ENCODE results near the gene WDSUB1. TPM values are rescaled to one million over a fixed set of nuclear protein-coding genes. Genes with fewer than 3 reads are reported as not detected.
A peak's percentile ranks its signal among the peaks of the same experiment; 100 is the strongest.

The WDSUB1 gene
- total RNA-seq, 1 donor from 2014 or later = 7.1 TPM

GRCh38 chr2:159256159-159256558 lies 30.3 kb downstream of the WDSUB1 start:
- no peaks in the 10 kb centered on the region for H3K27me3 Mint-ChIP-seq (ENCODE audit: low read depth)

DNA sequence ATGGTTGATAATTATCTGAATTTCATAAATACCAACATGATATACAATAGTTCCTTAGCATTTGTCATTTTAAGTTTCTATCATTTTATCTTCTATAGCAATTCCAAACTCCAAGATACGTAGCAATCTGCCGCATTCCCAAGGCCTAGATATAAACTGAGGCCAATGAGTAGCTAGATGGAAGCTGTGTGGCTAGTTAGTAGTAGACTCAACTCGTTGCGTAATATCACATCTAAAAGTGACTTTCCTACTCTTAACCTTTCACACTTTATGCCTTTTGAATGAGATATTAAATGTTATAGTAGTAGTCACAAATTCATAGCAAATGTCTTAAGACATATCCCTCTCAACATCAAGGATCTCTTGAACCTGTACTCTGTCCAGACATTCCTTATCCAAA lies 33.6 kb downstream of the WDSUB1 start:
- peaks cover 7% of the 10 kb centered on the region for H3K36me3 Mint-ChIP-seq (ENCODE audit: low read depth)
- no peaks in the 10 kb centered on the region for H3K4me1 Mint-ChIP-seq (ENCODE audit: low read depth)
- H3K4me3 Mint-ChIP-seq (ENCODE audit: low read depth) = no peak overlapping the region
- no peak overlapping the region for H3K27ac Mint-ChIP-seq
- no peak for DNase-seq (ENCODE audit: low spot score)
- intact Hi-C loops (cut with micrococcal nuclease) = no loop called here
- H3K27me3 Mint-ChIP-seq (ENCODE audit: low read depth) = no peaks in the 10 kb centered on the region
- no peaks in the 10 kb centered on the region for H3K9me3 Mint-ChIP-seq

More at GRCh38 chr2:159256159-159256558, 30.3 kb downstream of the WDSUB1 start:
- no peak overlapping the region for H3K27ac Mint-ChIP-seq
- intact Hi-C loops (cut with micrococcal nuclease) = no loop called here
- H3K36me3 Mint-ChIP-seq (ENCODE audit: low read depth) = peaks cover 7% of the 10 kb centered on the region
- DNase-seq (ENCODE audit: low spot score) = no peak
- no peaks in the 10 kb centered on the region for H3K9me3 Mint-ChIP-seq
- no peaks in the 10 kb centered on the region for H3K4me1 Mint-ChIP-seq (ENCODE audit: low read depth)
- H3K4me3 Mint-ChIP-seq (ENCODE audit: low read depth) = no peak overlapping the region

DNA sequence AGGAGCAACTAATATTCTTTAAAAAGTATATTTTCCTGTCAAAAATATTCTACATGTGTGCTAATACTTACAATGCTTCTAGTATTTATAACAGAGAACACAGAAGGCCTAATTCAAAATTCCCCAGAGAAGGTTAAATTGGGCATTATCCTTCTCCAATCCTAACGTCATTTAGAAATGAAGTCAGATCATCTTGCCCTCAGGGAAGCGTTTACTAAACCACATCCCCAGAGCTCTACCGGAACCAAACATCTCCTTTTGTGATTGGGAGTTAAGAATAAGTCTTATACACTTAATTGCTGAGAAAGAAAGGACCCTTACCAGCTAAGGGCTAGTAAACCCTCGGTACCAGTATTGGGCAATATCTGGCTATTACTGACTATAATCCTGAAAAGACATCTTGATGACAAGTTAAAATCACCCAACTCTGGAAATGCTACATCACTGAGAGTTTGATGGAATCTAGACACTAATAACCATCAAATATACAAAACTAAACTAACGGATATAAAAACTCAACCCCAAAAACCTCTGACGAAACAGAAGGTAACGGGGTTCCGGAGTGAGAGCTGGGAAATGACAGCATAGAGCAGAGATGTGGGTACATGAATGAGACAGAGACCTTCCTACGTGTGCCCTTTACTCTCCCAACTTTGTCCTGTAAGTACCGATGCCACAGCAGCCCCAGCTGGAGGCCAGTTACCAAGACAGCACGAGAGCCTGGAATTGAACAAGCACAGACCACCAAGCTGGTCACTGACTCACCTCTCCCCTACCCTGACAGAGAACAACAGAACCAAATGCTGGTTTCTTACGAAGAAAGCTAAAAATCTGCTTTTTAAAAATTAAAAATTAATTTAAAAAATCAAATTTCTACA lies 35.0 kb downstream of the WDSUB1 start:
- Mint-ChIP-seq H3K4me1 (ENCODE audit: low read depth) (no peaks in the 10 kb centered on the region), H3K27me3 (ENCODE audit: low read depth) (no peaks in the 10 kb centered on the region), H3K9me3 (peaks cover 6% of the 10 kb centered on the region), H3K27ac (no peak overlapping the region), H3K36me3 (ENCODE audit: low read depth) (peaks cover 15% of the 10 kb centered on the region), H3K4me3 (ENCODE audit: low read depth) (no peak overlapping the region)
- no peak for DNase-seq (ENCODE audit: low spot score)
- intact Hi-C loops (cut with micrococcal nuclease) = no loop called here

GRCh38 chr2:159249990-159250715 lies 36.4 kb downstream of the WDSUB1 start:
- no peaks in the 10 kb centered on the region for H3K4me1 Mint-ChIP-seq (ENCODE audit: low read depth)
- H3K27ac Mint-ChIP-seq = no peak overlapping the region
- no peak overlapping the region for H3K4me3 Mint-ChIP-seq (ENCODE audit: low read depth)
- H3K27me3 Mint-ChIP-seq (ENCODE audit: low read depth) = no peaks in the 10 kb centered on the region
- peaks cover 14% of the 10 kb centered on the region for H3K9me3 Mint-ChIP-seq
- peaks cover 23% of the 10 kb centered on the region for H3K36me3 Mint-ChIP-seq (ENCODE audit: low read depth)
- intact Hi-C loops (cut with micrococcal nuclease) = no loop called here
- no peak for DNase-seq (ENCODE audit: low spot score)

GRCh38 chr2:159246325-159246988 lies 40.0 kb downstream of the WDSUB1 start:
- Mint-ChIP-seq H3K27ac (no peak overlapping the region), H3K27me3 (ENCODE audit: low read depth) (no peaks in the 10 kb centered on the region), H3K9me3 (peaks cover 14% of the 10 kb centered on the region), H3K4me1 (ENCODE audit: low read depth) (no peaks in the 10 kb centered on the region), H3K36me3 (ENCODE audit: low read depth) (peaks cover 24% of the 10 kb centered on the region), H3K4me3 (ENCODE audit: low read depth) (no peak overlapping the region)
- DNase-seq (ENCODE audit: low spot score) = no peak
- intact Hi-C loops (cut with micrococcal nuclease) = no loop called here

- Mint-ChIP-seq H3K27me3 (ENCODE audit: low read depth) (no peaks in the 10 kb centered on the region), H3K4me3 (ENCODE audit: low read depth) (no peak overlapping the region), H3K36me3 (ENCODE audit: low read depth) (peaks cover 24% of the 10 kb centered on the region), H3K27ac (no peak overlapping the region), H3K9me3 (peaks cover 14% of the 10 kb centered on the region), H3K4me1 (ENCODE audit: low read depth) (no peaks in the 10 kb centered on the region)
- no peak for DNase-seq (ENCODE audit: low spot score)
- intact Hi-C loops (cut with micrococcal nuclease) = no loop called here
Observed at GRCh38 chr2:159243529-159243928, 43.0 kb downstream of the WDSUB1 start.

DNA sequence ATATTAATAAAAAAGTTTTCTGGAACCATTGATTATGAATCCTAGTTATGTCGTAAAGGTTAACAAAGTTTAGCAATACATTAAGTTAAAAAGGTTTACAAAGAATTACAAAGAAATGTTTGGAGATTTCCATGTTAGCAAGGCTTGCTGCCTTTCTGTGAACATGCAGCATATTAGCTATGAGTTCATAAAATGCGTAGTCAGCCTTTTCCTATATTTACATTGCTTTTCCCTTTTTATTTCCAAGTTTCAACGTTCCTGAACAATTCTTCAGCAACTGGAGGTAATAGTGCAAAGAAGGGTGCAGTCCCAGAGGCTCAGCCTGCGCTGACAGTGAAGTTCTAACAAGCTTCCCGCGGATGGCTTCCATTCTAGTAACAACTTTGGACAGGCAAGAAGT lies 51.6 kb downstream of the WDSUB1 start:
- no peak overlapping the region for H3K4me3 Mint-ChIP-seq (ENCODE audit: low read depth)

DNA sequence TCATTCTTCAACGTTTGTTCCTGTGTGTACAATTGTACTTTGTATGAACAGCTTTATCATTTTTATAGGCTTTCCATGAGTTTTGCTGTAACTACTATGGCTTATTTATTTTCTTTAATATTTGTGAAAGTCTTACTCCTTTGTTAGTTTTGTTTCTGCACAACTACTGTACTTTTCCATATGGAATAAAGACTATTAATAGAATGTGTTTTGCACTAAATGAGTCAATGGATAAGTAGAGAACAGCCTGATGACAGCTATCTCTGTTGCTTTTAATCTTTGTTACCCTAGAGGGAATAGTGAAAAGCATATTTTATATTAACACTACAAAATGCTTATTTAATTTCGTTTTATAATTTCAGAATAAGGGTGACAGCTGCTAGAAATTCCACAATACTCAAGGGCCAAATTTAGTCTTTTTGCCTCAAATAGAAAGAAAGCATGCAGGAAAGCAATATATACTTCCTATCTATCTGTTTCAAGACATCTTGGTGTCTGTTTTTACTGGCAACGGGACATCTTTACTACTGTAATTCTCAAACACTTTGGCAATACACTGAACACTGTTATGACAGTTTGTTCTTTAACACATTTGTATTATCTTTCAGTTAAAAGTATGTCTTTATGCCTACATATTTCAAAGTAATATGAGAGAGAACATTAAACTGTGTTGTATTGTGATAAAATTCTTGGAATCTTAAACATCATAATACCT lies 53.9 kb downstream of the WDSUB1 start:
- no peaks in the 10 kb centered on the region for H3K9me3 Mint-ChIP-seq
- H3K27ac Mint-ChIP-seq = no peak overlapping the region
- DNase-seq (ENCODE audit: low spot score) = no peak
- no peaks in the 10 kb centered on the region for H3K4me1 Mint-ChIP-seq (ENCODE audit: low read depth)
- H3K36me3 Mint-ChIP-seq (ENCODE audit: low read depth) = no peaks in the 10 kb centered on the region
- H3K4me3 Mint-ChIP-seq (ENCODE audit: low read depth) = no peak overlapping the region
- intact Hi-C loops (cut with micrococcal nuclease) = no loop called here
- H3K27me3 Mint-ChIP-seq (ENCODE audit: low read depth) = no peaks in the 10 kb centered on the region

More for the DNA sequence above, 51.6 kb downstream of the WDSUB1 start:
- intact Hi-C loops (cut with micrococcal nuclease) = no loop called here
- no peak for DNase-seq (ENCODE audit: low spot score)
- Mint-ChIP-seq H3K27ac (no peak overlapping the region), H3K9me3 (no peaks in the 10 kb centered on the region), H3K36me3 (ENCODE audit: low read depth) (no peaks in the 10 kb centered on the region), H3K4me1 (ENCODE audit: low read depth) (no peaks in the 10 kb centered on the region), H3K27me3 (ENCODE audit: low read depth) (no peaks in the 10 kb centered on the region)

DNA sequence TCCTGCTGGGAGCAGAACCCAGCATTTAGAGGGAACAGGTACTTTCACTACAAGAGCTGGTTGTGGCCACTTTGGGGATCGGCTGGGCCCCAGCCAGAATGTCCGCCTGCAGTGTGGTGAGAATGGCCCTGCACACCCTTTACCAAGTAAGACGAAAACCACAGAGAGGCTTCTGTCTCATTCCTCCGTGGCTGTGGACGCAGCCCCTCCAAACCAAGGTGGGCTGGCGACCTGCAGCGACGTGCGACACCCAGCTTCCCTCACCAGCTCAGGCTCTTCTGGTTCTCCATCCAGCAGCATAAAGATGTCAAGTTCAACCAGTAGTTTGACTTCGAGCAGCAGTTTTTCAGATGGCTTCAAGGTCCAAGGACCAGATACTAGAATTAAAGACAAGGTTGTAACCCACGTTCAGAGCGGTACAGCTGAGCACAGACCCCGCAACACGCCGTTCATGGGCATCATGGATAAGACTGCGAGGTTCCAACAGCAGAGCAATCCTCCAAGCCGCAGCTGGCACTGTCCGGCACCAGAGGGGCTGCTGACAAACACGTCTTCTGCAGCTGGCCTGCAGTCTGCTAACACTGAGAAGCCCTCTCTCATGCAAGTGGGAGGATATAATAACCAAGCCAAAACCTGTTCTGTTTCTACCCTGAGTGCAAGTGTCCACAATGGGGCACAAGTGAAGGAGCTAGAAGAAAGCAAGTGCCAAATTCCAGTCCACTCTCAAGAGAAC lies 56.2 kb downstream of the WDSUB1 start:
- Mint-ChIP-seq H3K4me3 (ENCODE audit: low read depth) (no peak overlapping the region), H3K4me1 (ENCODE audit: low read depth) (peaks cover 3% of the 10 kb centered on the region), H3K27me3 (ENCODE audit: low read depth) (no peaks in the 10 kb centered on the region), H3K9me3 (no peaks in the 10 kb centered on the region), H3K36me3 (ENCODE audit: low read depth) (no peaks in the 10 kb centered on the region), H3K27ac (peak overlapping the region; percentile 26)
- intact Hi-C loops (cut with micrococcal nuclease) = no loop called here
- no peak for DNase-seq (ENCODE audit: low spot score)

GRCh38 chr2:159229476-159230144 lies 56.9 kb downstream of the WDSUB1 start:
- no peaks in the 10 kb centered on the region for H3K36me3 Mint-ChIP-seq (ENCODE audit: low read depth)
- H3K9me3 Mint-ChIP-seq = no peaks in the 10 kb centered on the region
- no peak overlapping the region for H3K27ac Mint-ChIP-seq
- H3K4me1 Mint-ChIP-seq (ENCODE audit: low read depth) = peaks cover 3% of the 10 kb centered on the region
- DNase-seq (ENCODE audit: low spot score) = no peak
- no peaks in the 10 kb centered on the region for H3K27me3 Mint-ChIP-seq (ENCODE audit: low read depth)
- intact Hi-C loops (cut with micrococcal nuclease) = no loop called here
- H3K4me3 Mint-ChIP-seq (ENCODE audit: low read depth) = no peak overlapping the region

GRCh38 chr2:159228081-159228581 lies 58.4 kb downstream of the WDSUB1 start:
- no peak for DNase-seq (ENCODE audit: low spot score)
- H3K4me3 Mint-ChIP-seq (ENCODE audit: low read depth) = no peak overlapping the region
- H3K36me3 Mint-ChIP-seq (ENCODE audit: low read depth) = no peaks in the 10 kb centered on the region
- no peak overlapping the region for H3K27ac Mint-ChIP-seq
- intact Hi-C loops (cut with micrococcal nuclease) = no loop called here
- peaks cover 3% of the 10 kb centered on the region for H3K4me1 Mint-ChIP-seq (ENCODE audit: low read depth)
- H3K27me3 Mint-ChIP-seq (ENCODE audit: low read depth) = no peaks in the 10 kb centered on the region
- H3K9me3 Mint-ChIP-seq = no peaks in the 10 kb centered on the region

Measured in activated T-helper 2 cell treated with anti-CD3 and anti-CD28 coated beads, Interferon-gamma antibody, Interleukin-2, Interleukin-4, amounts not matched to agents 10 μg/mL and 5 μg/mL and 100 μg/mL, durations not matched to agents 14 hours and 24 hours and 36 hours (primary cell).